GM19397 (cell line): ENCODE results near the gene OXT.
"Not testable (repeated sequence)": the region's sequence is repeated elsewhere in the genome, so short reads cannot be mapped to it uniquely, and the experiment has no call there.

ENCODE experiments used
- ATAC-seq: cut with Tn5 transposase; IDR thresholded peaks from one replicate; pipeline ENCODE4 v1.9.1; 2021; ENCODE audit warnings: mild to moderate bottlenecking, moderate library complexity; ENCODE audit not compliant: unreplicated experiment

Gene OXT

DNA sequence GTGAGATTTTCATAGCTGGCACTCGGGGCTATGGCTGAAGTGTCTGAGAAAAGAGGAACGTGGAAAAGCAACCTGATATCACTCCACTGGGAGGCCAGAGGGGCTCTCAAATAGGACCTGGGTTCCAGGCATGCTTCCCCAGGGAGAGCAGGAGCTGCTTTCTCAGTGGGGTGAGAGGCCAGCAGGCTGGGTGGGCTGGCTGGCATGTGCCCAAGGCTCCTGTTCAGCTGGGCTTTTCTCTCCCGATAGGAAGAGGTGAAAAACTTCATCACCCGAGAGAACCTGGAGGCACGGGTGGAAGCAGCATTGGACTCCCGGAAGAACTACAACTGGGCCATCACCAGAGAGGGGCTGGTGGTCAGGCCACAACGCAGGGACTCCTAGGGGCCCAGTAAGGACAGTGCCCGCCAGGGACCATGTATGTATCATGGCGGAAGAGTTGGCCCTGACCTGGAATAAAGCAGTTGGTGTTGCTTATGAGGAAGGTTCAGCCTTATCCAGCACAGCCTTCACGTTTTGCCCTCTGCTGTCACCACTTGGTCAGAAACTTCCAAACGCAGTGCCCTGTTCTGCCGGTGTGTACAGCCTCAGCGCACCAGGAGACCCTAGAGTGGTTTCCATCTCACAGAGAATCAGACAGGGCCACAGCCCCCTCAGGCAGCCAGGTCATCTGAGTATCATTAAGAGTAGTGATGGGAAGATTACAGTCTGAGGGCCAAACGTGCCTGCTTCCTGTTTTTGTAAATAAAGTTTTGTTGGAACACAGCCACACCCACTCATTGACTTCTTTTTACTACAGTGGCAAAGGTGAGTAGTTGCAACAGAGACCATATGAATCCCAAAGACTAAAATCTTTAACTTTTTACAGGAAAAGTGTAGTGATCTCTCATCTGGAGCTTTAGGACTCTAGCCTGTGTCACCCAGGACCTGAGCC lies 23.7 kb upstream of the OXT start:
- no peak for ATAC-seq

DNA sequence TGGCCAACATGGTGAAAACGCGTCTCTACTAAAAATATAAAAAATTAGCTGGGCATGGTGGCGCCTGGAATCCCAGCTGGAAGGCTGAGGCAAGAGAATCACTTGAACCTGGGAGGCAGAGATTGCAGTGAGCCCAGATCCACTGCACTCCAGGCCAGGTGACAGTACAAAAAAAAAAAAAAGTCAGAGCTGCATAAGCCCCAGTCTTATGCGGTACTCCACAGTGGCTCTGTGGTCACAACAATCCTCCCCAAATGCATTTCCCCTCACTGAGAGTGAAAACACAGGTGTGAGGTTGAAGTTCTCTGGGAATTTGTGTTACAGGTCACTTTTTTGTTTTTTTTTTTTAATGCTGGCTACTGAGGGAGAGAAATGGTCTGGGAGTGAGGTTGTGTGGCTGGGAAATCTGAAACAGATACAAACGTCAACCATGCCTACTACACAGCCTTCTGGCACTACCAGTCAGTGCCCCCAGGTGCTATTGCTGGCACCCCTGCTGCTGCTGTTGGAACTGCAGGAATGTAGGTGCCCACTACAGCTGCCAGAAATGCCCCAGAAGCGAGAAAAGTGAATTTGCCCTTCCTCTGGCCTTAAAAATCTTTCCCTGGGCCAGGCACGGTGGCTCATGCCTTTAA lies 19.9 kb upstream of the OXT start:
- ATAC-seq, result no peak

DNA sequence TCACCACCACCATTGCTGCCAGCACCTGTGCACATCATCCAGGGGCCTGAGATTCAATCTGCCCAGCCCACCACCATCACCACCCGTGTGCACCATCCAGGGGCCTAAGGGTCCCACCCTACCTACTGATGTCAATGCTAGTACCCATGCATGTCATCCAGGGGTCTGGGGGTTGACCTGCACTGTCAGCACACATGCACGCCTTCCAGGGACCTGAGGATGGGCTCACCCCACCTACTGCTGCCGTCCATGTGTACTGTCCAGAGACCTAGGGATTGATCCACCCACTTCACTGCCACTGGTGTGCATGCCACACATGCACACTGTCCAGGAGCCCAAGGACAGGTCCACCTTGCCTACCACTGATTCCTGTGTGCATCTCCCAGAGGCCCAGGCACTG lies 11.9 kb upstream of the OXT start:
- no peak for ATAC-seq

DNA sequence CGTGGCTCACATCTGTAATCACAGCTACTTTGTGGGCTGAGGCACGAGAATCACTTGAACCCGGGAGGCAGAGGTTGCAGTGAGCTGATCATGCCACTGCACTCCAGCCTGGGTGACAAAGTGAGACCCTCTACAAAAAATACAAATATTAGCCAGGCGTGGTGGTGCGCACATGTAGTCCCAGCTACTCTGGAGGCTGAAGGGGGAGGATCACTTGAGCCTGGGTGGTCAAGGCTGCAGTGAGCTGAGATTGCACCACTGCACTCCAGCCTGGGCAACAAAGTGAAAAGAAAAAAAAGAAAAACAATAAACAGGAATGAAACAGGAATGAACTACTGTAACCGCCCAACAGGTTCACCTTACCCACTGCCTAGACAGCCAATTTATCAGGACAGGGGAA lies 7.3 kb upstream of the OXT start:
- ATAC-seq, result not testable (repeated sequence)

GRCh38 chr20:3067139-3068014 lies 4.0 kb upstream of the OXT start:
- ATAC-seq, result no peak

GRCh38 chr20:3068075-3068474 lies 3.3 kb upstream of the OXT start:
- ATAC-seq, result no peak

DNA sequence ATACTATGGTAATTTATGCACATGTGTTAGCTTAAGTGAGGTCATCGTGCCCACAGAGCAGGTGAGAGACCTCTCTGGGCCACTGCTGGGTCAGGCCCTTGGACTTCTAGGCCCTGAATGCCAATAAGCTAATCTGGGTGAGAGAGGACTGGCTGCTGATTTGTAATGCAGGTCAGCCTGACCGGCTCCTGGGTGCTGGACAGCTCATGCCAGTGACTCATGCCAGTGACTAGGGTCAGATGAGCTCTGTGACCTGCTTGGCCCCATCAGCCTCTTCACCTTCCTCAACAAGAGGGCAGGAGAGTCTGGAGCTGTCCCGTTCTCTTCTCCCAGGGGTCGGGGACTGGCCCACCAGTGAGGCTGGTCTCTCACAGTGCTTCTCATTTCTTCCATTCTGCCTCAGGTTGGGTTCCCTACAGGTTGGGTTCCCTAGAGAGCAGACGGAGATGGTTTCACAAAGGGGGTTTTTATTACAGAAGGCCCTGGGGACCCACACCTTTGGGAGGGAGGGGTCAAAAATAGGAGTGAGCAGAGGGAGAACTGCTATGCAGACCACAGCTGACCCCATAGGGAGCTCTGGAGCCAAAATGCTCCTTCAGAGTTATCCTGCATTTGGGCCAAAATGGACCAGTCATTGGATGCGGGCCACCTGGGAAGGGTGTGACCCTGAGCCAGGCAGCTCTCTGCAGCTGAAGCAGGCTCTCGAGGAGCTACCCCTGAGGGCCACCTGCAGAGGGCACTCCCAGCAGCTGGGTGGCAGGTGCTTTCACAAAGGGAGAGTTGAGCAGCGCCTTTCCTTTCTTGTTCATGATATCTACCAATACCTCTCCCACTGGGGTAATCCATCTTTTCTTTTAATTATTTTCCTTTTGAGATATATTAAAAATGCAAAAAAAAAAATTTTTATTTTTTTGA lies 2.2 kb upstream of the OXT start:
- no peak for ATAC-seq

DNA sequence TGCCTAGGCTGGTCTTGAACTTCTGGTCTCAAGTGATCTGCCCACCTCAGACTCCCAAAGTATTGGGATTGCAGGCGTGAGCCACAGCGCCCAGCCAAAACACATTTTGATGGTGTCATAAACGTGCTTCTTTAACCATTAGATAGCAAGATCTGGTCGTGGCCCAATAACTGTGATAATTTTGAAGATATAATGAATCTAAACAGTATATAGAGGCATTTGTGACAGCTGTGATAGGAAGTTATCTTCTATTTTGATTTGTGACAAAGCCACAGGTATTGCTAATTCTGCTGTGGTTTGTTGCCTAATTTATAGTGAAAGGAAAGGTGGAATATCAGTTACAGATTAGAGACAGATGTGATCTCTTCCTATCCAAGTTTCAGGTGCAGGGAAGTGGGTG lies 695 bp upstream of the OXT start:
- ATAC-seq, result no peak

DNA sequence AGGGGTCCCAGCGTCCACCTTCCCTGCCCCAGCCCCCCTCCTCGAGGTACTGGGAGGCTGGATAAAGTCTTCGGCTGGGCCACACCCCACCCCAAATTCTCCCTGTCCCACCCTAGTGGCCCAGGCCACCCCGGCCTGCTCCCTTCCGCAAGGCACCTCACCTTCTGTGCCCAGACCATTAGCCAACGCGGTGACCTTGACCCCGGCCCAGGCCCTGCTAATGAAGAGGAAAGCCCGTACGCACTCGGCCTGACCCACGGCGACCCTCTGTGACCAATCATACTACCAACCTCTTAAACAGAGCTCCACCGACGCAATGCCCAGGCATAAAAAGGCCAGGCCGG lies 182 bp upstream of the OXT start:
- ATAC-seq, result no peak

GRCh38 chr20:3072530-3073250 lies 1.3 kb downstream of the OXT start:
- ATAC-seq, result no peak

GRCh38 chr20:3073251-3073643 lies 1.8 kb downstream of the OXT start:
- ATAC-seq, result not testable (repeated sequence)

- ATAC-seq, result no peak
Measured at GRCh38 chr20:3074812-3075211, 3.4 kb downstream of the OXT start.

GRCh38 chr20:3075315-3075714 lies 3.9 kb downstream of the OXT start:
- ATAC-seq, result not testable (repeated sequence)

GRCh38 chr20:3077618-3078134 lies 6.3 kb downstream of the OXT start:
- ATAC-seq, result no peak

DNA sequence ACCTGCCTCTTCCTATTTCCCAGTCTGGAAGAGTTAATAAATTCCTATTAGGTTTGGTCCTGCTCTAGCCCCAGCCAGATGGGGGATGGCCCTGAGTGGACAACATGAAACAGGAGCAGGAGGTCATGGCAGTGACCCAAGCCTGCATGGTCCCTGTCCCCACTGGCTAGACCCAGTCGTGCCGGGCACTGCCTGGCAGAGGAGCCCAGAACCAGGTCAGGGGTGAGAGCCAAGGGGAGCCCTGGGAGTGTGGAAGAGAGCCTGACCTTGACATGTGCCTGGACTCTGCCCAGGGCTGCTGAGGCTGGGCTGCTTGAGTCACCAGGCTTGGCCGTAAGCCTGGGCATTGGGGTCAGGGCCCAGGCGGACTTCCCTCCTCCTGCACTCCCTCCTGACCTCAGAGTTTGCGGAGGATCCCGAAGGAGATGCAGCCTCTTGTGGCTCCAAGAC lies 9.5 kb downstream of the OXT start:
- no peak for ATAC-seq

DNA sequence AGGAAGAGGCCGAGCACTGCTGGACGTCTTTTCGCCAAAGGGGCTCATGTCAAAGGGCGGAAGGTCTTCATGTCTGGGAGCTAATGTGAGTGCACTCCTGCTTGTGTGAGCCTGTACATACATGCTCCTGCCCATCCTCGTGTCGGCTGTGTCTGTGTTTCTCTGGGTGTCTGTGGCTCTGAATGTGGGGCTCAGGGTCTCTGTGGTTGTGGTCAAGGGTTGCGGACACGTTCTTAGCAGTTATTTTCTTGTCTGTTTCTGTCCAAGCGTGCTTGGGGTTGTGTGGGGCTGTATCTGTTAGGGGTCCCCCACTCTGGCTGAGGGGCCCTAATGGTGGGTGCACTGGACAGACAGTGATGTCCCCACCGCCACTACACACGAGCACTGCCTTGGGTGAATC lies 10.2 kb downstream of the OXT start:
- ATAC-seq, result no peak

DNA sequence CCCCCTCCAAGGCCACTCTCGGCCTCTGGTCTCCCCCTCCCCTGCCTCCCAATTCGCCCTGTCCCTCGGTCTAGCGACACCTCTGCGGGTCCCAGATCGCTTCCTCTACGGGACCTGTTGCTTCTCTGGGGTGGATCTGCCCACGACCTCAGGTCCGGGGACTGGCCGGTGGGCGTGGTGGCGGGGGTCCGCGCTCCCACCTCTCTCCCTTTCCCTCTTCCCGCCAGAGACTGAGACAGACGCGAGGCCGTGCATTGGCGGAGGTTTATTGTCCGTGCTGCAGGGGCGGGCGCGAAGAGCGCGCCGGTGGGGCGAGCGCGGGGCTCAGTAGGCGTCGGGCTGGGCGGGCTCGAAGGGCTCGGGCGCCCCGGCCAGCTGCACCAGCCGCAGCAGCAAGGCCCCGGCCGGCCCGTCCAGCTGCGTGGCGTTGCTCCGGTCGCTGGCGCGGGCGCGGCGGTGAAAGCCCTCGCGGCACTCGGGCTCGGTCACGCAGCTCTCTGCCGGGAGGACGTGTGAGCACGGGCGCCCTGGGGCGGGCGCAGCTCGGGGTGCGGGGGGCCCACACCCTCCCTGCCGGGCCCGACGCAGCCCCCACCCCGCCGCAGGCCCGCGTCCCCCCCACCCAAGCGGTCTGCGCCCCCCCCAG lies 11.0 kb downstream of the OXT start:
- no peak for ATAC-seq

DNA sequence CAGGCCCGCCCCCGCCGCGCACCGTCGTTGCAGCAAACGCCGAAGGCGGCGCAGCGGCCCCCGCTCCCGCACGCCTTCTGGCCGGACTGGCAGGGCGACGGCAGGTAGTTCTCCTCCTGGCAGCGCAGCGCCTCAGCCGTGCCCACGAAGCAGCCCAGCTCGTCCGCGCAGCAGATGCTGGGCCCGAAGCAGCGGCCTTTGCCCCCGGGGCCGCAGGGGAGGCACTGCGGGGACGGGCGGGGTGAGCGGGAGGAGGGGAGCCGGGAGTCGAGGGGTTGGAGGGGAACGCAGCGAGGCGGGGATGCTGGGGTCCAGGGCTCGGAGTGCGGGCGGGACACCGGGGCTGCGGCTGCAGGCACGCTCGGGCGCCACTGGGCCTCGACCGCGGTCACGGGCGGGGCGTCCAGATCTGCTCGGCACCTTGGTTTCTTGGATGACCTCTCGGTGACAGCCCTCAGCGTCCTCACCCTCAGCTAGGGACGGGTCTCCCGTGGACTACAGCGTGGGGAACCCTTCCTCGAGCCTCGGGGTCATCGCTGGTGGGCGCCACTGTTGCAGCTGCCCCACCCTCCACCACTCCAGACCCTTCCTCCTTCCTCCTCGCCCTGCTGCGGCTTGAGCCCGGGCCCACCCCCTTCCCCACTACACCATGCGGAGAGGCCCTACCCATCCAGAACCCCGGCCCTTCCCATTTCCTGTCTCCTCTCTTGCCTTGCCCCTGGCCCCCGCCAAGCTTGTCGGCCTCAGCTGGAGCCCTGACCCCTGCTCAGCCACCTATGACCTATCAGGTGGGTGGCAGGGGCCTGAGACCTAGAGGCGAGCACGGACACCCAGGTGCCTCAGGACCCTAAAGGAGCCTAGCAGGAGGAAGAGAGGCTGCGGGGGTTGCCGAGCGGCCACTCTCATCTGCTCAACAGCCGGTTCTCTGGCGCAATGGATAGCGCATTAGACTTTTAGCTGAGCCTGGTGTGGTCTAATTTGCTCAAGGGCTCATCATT lies 11.8 kb downstream of the OXT start:
- ATAC-seq, result no peak
